ENCODE measurements around the gene RAB14. TPM values are rescaled to one million over a fixed set of nuclear protein-coding genes. Genes with fewer than 3 reads are reported as not detected.
A peak's percentile ranks its signal among the peaks of the same experiment; 100 is the strongest.

Gene RAB14
- total and polyA plus RNA-seq, 2 experiments from 2014 or later: 22.8 to 31.0 TPM

DNA sequence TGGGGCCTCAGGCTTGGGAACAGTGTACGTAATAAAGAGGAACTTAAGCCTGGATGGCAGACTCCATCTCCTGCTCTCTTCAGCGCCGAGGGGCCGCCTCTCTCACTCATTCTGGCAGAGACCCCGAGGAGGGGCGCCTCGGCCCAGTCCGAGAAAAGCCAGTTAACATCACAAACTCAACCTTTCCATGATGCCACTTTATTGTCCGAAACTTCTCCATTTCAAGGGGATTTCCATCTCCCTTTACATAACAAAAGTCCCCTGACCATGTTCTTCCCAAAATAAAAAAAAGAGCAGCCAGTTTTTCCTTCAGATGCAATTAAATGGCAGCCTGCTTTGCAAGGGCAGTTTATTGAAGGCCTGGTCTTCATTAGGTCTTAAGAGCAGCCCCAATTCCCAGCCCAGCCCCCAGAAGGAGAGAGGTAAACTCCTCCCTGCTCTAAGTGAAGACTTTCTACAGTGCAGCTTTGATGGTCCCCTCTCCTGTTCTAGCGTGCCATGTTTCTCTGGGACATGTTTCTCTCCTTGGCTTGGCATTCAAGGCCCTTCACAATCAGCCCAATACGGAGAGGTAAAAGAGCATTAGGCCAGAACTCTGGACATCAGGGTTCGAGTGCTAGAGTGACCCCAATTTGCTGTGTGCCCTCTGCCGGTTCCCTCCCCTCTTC is 19.5 kb upstream of the RAB14 start:
- peaks cover 33% of the 10 kb centered on the region for H3K4me1 ChIP-seq (ENCODE audit: insufficient read depth)
- H4K20me1 ChIP-seq (replicated peaks; ENCODE audit: insufficient read depth): no peaks in the 10 kb centered on the region
- H3K9me2 ChIP-seq (ENCODE audit: insufficient read depth): no peaks in the 10 kb centered on the region
- Mint-ChIP-seq H3K27me3 (ENCODE audit: insufficient read depth, low read depth, poor library complexity) (peaks cover 9% of the 10 kb centered on the region), H3K27ac (peak overlapping the region; percentile 89), H3K36me3 (ENCODE audit: low read depth) (peaks cover 3% of the 10 kb centered on the region; the same call in 2 of the 3 replicates), H3K4me3 (peak overlapping the region; percentile 56), H3K4me1 (peaks cover 33% of the 10 kb centered on the region), H3K9me3 (no peaks in the 10 kb centered on the region; the same call in 2 of the 3 replicates)
- no peaks in the 10 kb centered on the region for H3K36me3 ChIP-seq (ENCODE audit: insufficient read depth)
- peak overlapping the region; percentile 28 for H3K4me2 ChIP-seq
- peak overlapping the region; percentile 67 for H3K27ac ChIP-seq (ENCODE audit: low read depth)
- H3K79me2 ChIP-seq (replicated peaks; ENCODE audit: insufficient read depth): no peaks in the 10 kb centered on the region
- TF ChIP-seq EZH2phosphoT487 (IDR thresholded peaks at IDR 0.05; ENCODE audit: unreplicated experiment) (no peak), EZH2 (IDR thresholded peaks at IDR 0.05; ENCODE audit: low read depth, unreplicated experiment) (no peak), ZNF114 (CRISPR knock-in tag; IDR thresholded peaks at IDR 0.05) (peak; percentile 27; the same call in 1 of the 2 replicates), POLR2AphosphoS5 (IDR thresholded peaks at IDR 0.05; ENCODE audit: low read depth) (no peak), JUNB (IDR thresholded peaks at IDR 0.05; ENCODE audit: unreplicated experiment) (no peak), ZNF331 (CRISPR knock-in tag; IDR thresholded peaks at IDR 0.05; ENCODE audit: low read depth) (no peak), NANOG (IDR thresholded peaks at IDR 0.05; ENCODE audit: borderline replicate concordance) (no peak), CREB1 (CRISPR knock-in tag; IDR thresholded peaks at IDR 0.05; ENCODE audit: low read depth) (peak; percentile 43), STAT1 (IDR thresholded peaks at IDR 0.05; ENCODE audit: unreplicated experiment) (no peak)
- TF ChIP-seq, protein P1, sequence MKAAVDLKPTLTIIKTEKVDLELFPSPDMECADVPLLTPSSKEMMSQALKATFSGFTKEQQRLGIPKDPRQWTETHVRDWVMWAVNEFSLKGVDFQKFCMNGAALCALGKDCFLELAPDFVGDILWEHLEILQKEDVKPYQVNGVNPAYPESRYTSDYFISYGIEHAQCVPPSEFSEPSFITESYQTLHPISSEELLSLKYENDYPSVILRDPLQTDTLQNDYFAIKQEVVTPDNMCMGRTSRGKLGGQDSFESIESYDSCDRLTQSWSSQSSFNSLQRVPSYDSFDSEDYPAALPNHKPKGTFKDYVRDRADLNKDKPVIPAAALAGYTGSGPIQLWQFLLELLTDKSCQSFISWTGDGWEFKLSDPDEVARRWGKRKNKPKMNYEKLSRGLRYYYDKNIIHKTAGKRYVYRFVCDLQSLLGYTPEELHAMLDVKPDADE (IDR thresholded peaks at IDR 0.05): no peak
- TF ChIP-seq, protein P2, sequence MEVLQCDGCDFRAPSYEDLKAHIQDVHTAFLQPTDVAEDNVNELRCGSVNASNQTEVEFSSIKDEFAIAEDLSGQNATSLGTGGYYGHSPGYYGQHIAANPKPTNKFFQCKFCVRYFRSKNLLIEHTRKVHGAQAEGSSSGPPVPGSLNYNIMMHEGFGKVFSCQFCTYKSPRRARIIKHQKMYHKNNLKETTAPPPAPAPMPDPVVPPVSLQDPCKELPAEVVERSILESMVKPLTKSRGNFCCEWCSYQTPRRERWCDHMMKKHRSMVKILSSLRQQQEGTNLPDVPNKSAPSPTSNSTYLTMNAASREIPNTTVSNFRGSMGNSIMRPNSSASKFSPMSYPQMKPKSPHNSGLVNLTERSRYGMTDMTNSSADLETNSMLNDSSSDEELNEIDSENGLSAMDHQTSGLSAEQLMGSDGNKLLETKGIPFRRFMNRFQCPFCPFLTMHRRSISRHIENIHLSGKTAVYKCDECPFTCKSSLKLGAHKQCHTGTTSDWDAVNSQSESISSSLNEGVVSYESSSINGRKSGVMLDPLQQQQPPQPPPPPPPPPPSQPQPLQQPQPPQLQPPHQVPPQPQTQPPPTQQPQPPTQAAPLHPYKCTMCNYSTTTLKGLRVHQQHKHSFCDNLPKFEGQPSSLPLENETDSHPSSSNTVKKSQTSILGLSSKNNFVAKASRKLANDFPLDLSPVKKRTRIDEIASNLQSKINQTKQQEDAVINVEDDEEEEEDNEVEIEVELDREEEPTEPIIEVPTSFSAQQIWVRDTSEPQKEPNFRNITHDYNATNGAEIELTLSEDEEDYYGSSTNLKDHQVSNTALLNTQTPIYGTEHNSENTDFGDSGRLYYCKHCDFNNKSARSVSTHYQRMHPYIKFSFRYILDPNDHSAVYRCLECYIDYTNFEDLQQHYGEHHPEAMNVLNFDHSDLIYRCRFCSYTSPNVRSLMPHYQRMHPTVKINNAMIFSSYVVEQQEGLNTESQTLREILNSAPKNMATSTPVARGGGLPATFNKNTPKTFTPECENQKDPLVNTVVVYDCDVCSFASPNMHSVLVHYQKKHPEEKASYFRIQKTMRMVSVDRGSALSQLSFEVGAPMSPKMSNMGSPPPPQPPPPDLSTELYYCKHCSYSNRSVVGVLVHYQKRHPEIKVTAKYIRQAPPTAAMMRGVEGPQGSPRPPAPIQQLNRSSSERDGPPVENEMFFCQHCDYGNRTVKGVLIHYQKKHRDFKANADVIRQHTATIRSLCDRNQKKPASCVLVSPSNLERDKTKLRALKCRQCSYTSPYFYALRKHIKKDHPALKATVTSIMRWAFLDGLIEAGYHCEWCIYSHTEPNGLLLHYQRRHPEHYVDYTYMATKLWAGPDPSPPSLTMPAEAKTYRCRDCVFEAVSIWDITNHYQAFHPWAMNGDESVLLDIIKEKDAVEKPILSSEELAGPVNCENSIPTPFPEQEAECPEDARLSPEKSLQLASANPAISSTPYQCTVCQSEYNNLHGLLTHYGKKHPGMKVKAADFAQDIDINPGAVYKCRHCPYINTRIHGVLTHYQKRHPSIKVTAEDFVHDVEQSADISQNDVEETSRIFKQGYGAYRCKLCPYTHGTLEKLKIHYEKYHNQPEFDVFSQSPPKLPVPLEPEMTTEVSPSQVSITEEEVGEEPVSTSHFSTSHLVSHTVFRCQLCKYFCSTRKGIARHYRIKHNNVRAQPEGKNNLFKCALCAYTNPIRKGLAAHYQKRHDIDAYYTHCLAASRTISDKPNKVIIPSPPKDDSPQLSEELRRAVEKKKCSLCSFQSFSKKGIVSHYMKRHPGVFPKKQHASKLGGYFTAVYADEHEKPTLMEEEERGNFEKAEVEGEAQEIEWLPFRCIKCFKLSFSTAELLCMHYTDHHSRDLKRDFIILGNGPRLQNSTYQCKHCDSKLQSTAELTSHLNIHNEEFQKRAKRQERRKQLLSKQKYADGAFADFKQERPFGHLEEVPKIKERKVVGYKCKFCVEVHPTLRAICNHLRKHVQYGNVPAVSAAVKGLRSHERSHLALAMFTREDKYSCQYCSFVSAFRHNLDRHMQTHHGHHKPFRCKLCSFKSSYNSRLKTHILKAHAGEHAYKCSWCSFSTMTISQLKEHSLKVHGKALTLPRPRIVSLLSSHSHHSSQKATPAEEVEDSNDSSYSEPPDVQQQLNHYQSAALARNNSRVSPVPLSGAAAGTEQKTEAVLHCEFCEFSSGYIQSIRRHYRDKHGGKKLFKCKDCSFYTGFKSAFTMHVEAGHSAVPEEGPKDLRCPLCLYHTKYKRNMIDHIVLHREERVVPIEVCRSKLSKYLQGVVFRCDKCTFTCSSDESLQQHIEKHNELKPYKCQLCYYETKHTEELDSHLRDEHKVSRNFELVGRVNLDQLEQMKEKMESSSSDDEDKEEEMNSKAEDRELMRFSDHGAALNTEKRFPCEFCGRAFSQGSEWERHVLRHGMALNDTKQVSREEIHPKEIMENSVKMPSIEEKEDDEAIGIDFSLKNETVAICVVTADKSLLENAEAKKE (CRISPR knock-in tag; IDR thresholded peaks at IDR 0.05): no peak; the same call in 1 of the 2 replicates
- TF ChIP-seq, protein P3, sequence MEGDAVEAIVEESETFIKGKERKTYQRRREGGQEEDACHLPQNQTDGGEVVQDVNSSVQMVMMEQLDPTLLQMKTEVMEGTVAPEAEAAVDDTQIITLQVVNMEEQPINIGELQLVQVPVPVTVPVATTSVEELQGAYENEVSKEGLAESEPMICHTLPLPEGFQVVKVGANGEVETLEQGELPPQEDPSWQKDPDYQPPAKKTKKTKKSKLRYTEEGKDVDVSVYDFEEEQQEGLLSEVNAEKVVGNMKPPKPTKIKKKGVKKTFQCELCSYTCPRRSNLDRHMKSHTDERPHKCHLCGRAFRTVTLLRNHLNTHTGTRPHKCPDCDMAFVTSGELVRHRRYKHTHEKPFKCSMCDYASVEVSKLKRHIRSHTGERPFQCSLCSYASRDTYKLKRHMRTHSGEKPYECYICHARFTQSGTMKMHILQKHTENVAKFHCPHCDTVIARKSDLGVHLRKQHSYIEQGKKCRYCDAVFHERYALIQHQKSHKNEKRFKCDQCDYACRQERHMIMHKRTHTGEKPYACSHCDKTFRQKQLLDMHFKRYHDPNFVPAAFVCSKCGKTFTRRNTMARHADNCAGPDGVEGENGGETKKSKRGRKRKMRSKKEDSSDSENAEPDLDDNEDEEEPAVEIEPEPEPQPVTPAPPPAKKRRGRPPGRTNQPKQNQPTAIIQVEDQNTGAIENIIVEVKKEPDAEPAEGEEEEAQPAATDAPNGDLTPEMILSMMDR (conservative IDR thresholded peaks at IDR 0.05; ENCODE audit: low read depth in 2 of 2): no peak
- TF ChIP-seq, protein P4, sequence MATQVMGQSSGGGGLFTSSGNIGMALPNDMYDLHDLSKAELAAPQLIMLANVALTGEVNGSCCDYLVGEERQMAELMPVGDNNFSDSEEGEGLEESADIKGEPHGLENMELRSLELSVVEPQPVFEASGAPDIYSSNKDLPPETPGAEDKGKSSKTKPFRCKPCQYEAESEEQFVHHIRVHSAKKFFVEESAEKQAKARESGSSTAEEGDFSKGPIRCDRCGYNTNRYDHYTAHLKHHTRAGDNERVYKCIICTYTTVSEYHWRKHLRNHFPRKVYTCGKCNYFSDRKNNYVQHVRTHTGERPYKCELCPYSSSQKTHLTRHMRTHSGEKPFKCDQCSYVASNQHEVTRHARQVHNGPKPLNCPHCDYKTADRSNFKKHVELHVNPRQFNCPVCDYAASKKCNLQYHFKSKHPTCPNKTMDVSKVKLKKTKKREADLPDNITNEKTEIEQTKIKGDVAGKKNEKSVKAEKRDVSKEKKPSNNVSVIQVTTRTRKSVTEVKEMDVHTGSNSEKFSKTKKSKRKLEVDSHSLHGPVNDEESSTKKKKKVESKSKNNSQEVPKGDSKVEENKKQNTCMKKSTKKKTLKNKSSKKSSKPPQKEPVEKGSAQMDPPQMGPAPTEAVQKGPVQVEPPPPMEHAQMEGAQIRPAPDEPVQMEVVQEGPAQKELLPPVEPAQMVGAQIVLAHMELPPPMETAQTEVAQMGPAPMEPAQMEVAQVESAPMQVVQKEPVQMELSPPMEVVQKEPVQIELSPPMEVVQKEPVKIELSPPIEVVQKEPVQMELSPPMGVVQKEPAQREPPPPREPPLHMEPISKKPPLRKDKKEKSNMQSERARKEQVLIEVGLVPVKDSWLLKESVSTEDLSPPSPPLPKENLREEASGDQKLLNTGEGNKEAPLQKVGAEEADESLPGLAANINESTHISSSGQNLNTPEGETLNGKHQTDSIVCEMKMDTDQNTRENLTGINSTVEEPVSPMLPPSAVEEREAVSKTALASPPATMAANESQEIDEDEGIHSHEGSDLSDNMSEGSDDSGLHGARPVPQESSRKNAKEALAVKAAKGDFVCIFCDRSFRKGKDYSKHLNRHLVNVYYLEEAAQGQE (IDR thresholded peaks at IDR 0.05; ENCODE audit: unreplicated experiment): no peak
- H2AFZ ChIP-seq: peak overlapping the region; percentile 2; the same call in 1 of the 2 replicates
- H3K27me3 ChIP-seq (ENCODE audit: insufficient read depth): no peaks in the 10 kb centered on the region
- DNase-seq (ENCODE audit: low spot score) (peak; percentile 79), ATAC-seq (peak; percentile 93)
- H3F3A ChIP-seq (replicated peaks; ENCODE audit: low read depth): no peaks in the 10 kb centered on the region; the same call in 1 of the 2 replicates
- peak overlapping the region; percentile 9; the same call in 1 of the 2 replicates for H3K4me3 ChIP-seq
